OCI-LY1 (cell line): Measurements from ENCODE around the gene FAM13A.

Source experiments
- H2AFZ ChIP-seq: fragments of 200-600 bp; sonication (generic), shearing (Covaris generic); 2 replicates; pipeline ENCODE4 v1.6.0; 2014; ENCODE audit warnings: antibody characterized with exemption, mild to moderate bottlenecking, low read length
- H3F3A ChIP-seq: fragments of 200-600 bp; sonication (generic), shearing (Covaris generic); 2 replicates; pipeline ENCODE4 v1.6.0; 2014; ENCODE audit warnings: mild to moderate bottlenecking, antibody characterized with exemption, low read length, moderate library complexity; ENCODE audit not compliant: insufficient read depth
- H3K27ac ChIP-seq: fragments of 200-600 bp; sonication (generic); 2 replicates; pipeline ENCODE4 v1.5.1; 2014; ENCODE audit warnings: low read length, mixed run types, mild to moderate bottlenecking, low read depth; ENCODE audit not compliant: poor library complexity, severe bottlenecking
- H3K27me3 ChIP-seq: fragments of 200-600 bp; sonication (generic); 2 replicates; pipeline ENCODE4 v1.6.0; 2014; ENCODE audit warnings: antibody characterized with exemption, mild to moderate bottlenecking, low read length, moderate library complexity; ENCODE audit not compliant: insufficient read depth
- H3K36me3 ChIP-seq: fragments of 200-600 bp; sonication (generic); 2 replicates; pipeline ENCODE4 v1.6.1; 2014; ENCODE audit warnings: mild to moderate bottlenecking, antibody characterized with exemption, low read length, moderate library complexity, mixed read lengths; ENCODE audit not compliant: insufficient read depth
- H3K4me1 ChIP-seq: fragments of 200-600 bp; sonication (generic); 2 replicates; pipeline ENCODE4 v1.5.1; 2014; ENCODE audit warnings: mild to moderate bottlenecking, low read length, moderate library complexity; ENCODE audit not compliant: insufficient read depth, severe bottlenecking
- H3K4me2 ChIP-seq: fragments of 200-600 bp; sonication (generic), shearing (Covaris generic); 2 replicates; pipeline ENCODE4 v1.6.1; 2014; ENCODE audit warnings: low read length
- H3K4me3 ChIP-seq: fragments of 200-600 bp; sonication (generic); 2 replicates; pipeline ENCODE4 v1.5.1; 2014; ENCODE audit warnings: low read length, low read depth, mild to moderate bottlenecking, mixed read lengths; ENCODE audit not compliant: poor library complexity, severe bottlenecking
- H3K79me2 ChIP-seq: fragments of 200-600 bp; shearing (Covaris generic); 2 replicates; pipeline ENCODE4 v1.6.1; 2016; ENCODE audit warnings: mixed run types, low read length, mixed read lengths; ENCODE audit not compliant: insufficient read depth
- H3K9ac ChIP-seq: fragments of 200-600 bp; sonication (generic), shearing (Covaris generic); 2 replicates; pipeline ENCODE4 v1.6.1; 2014; ENCODE audit warnings: mild to moderate bottlenecking, low read length, mixed read lengths
- H3K9me2 ChIP-seq: fragments of 200-600 bp; sonication (generic), shearing (Covaris generic); 2 replicates; pipeline ENCODE4 v1.6.1; 2014; ENCODE audit warnings: low read depth, mild to moderate bottlenecking, low read length, mixed read lengths
- H3K9me3 ChIP-seq: fragments of 200-600 bp; shearing (Covaris generic); 2 replicates; pipeline ENCODE4 v1.6.1; 2014; ENCODE audit warnings: low read length, mixed read lengths
- H4K20me1 ChIP-seq: fragments of 200-600 bp; sonication (generic), shearing (Covaris generic); 2 replicates; pipeline ENCODE4 v1.6.0; 2016; ENCODE audit warnings: mild to moderate bottlenecking, low read length; ENCODE audit not compliant: insufficient read depth
- CTCF ChIP-seq: fragments of 200-600 bp; sonication (generic), shearing (Covaris generic); IDR thresholded peaks from 2 replicates; pipeline ENCODE4 v1.5.1; 2017; ENCODE audit warnings: mild to moderate bottlenecking, antibody characterized with exemption, low read length, moderate library complexity, mixed read lengths
- EZH2 ChIP-seq: fragments of 200-600 bp; sonication (generic), shearing (Covaris generic); IDR thresholded peaks from 2 replicates; pipeline ENCODE4 v1.8.0; 2017; ENCODE audit warnings: borderline replicate concordance, mixed run types, mild to moderate bottlenecking, antibody characterized with exemption, low read length, moderate library complexity, mixed read lengths

Gene FAM13A

GRCh38 chr4:88964450-88964849, 92.5 kb downstream of the FAM13A start:
- Histone ChIP-seq H3K4me2 (no peak overlapping the region), H4K20me1 (no peaks in the 10 kb centered on the region), H3K4me3 (no peak overlapping the region), H3K36me3 (no peaks in the 10 kb centered on the region), H3K27me3 (no peaks in the 10 kb centered on the region), H3K9me3 (no peaks in the 10 kb centered on the region), H2AFZ (no peak overlapping the region), H3K27ac (no peak overlapping the region), H3K79me2 (no peaks in the 10 kb centered on the region), H3K9me2 (no peaks in the 10 kb centered on the region), H3K4me1 (no peaks in the 10 kb centered on the region), H3F3A (no peaks in the 10 kb centered on the region), H3K9ac (no peak overlapping the region)
- no peak for TF ChIP-seq CTCF
- TF ChIP-seq EZH2: no peak

GRCh38 chr4:88963817-88964216, 93.2 kb downstream of the FAM13A start:
- Histone ChIP-seq H3F3A (no peaks in the 10 kb centered on the region), H3K4me1 (no peaks in the 10 kb centered on the region), H3K9ac (no peak overlapping the region), H3K9me2 (no peaks in the 10 kb centered on the region), H3K27ac (no peak overlapping the region), H2AFZ (no peak overlapping the region), H4K20me1 (no peaks in the 10 kb centered on the region), H3K4me2 (no peak overlapping the region), H3K27me3 (no peaks in the 10 kb centered on the region), H3K36me3 (no peaks in the 10 kb centered on the region), H3K9me3 (no peaks in the 10 kb centered on the region), H3K79me2 (no peaks in the 10 kb centered on the region), H3K4me3 (no peak overlapping the region)
- no peak for TF ChIP-seq CTCF
- TF ChIP-seq EZH2: no peak

- Histone ChIP-seq H3K27me3 (no peaks in the 10 kb centered on the region), H3K9ac (no peak overlapping the region), H3F3A (no peaks in the 10 kb centered on the region), H3K27ac (no peak overlapping the region), H4K20me1 (no peaks in the 10 kb centered on the region), H3K4me1 (no peaks in the 10 kb centered on the region), H3K4me2 (no peak overlapping the region), H3K79me2 (no peaks in the 10 kb centered on the region), H3K9me2 (no peaks in the 10 kb centered on the region), H3K36me3 (no peaks in the 10 kb centered on the region), H3K4me3 (no peak overlapping the region), H3K9me3 (no peaks in the 10 kb centered on the region), H2AFZ (no peak overlapping the region)
- TF ChIP-seq EZH2: no peak
- no peak for TF ChIP-seq CTCF
These were observed 94.6 kb downstream of the FAM13A start for GRCh38 chr4:88962396-88962795.
